ENCODE results near the gene ATXN2L. TPM values are rescaled to one million over a fixed set of nuclear protein-coding genes. Genes with fewer than 3 reads are reported as not detected.

Gene ATXN2L
- total and polyA plus RNA-seq, 2 of the 13 experiments (the other 11 are each of a cell fraction or from before 2014, with no cell fraction given), result 40.8 to 55.1 TPM

DNA sequence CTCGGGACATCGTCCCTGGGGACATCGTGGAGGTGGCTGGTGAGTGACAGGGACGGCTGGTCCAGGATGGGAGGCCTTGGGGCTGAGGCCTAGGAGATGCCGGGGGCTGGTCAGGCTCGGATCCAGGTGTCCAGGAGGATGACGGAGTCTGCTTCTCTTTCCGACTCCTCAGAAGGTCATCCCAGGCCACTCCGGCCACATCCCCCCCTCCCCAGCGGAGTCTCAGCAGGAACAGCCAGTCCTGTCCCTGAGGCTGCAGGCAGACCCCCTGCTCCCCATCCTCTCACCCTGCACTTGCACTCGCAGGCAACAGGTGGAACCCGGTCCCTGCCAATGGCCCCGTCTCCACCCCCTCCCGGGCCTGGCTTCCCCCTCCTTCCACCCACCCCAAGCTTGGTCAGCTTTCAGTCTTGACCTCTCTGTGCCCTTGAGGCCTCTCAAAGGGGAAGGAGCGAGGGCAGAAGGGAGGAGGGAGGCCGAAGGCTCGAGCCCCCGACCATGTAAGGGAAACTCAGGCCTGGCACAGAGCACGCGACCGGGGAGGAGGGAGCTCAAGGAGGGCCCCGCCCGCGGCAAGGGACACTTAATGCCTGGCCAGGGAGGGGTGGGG lies 59.9 kb downstream of the ATXN2L start:
- ATAC-seq (no peak), DNase-seq (ENCODE audit: low spot score) (no peak), FAIRE-seq (no peak)
- intact Hi-C loops (cut with micrococcal nuclease; ENCODE audit: unreplicated experiment) (no loop called here), in situ Hi-C loops (cut with HindIII; ENCODE audit: extremely low pct_ligation_motif_present, low pct_unique_long_range_greater_than_20kb) (no loop called here)
- Histone ChIP-seq H3K9ac (ENCODE audit: insufficient read depth, low read depth, low read length) (no peak overlapping the region), H3K4me3 (replicated peaks in 1 of 3; ENCODE audit: insufficient read depth in 1 of 3, low read depth in 2 of 3, low read length in 3 of 3) (no peak overlapping the region), H3K4me2 (ENCODE audit: low read depth, low read length) (no peak overlapping the region), H3K79me2 (ENCODE audit: insufficient read depth, low read length) (no peaks in the 10 kb centered on the region), H2AFZ (ENCODE audit: low read length) (no peak overlapping the region), H3K4me1 (ENCODE audit: insufficient read depth, low read length) (no peaks in the 10 kb centered on the region), H3K27me3 (ENCODE audit: control insufficient read depth in 1 of 2, insufficient read depth in 2 of 2, low read length in 2 of 2) (no peaks in the 10 kb centered on the region), H4K20me1 (ENCODE audit: insufficient read depth, low read length) (no peaks in the 10 kb centered on the region), H3K36me3 (replicated peaks in 1 of 2; ENCODE audit: control insufficient read depth in 1 of 2, insufficient read depth in 2 of 2, low read length in 2 of 2) (peaks cover 13 to 16% of the 10 kb centered on the region in 2 experiments; a peak in 4 of 5 replicates), H3K9me3 (ENCODE audit: low read length) (no peaks in the 10 kb centered on the region), H3K27ac (ENCODE audit: extremely low read length, insufficient read depth, low read length) (no peak overlapping the region)
- 94% methylated on average over 23 of the region's 24 CpGs for WGBS (ENCODE audit: low lambda C conversion rate)
- ChIA-PET POLR2A (no interaction called here), CTCF (ENCODE audit: low intra/inter-chr PET ratio, low total read pairs) (no interaction called here)
- BruUV-seq (replicated peaks), result no TSS peak
- TF ChIP-seq CREB1 (IDR thresholded peaks at IDR 0.05), result no peak
- TF ChIP-seq CREB1 (CRISPR knock-in tag; IDR thresholded peaks at IDR 0.05), result no peak
- TF ChIP-seq ZBTB2 (CRISPR knock-in tag; IDR thresholded peaks at IDR 0.05; ENCODE audit: low read depth), result no peak
- no peak for TF ChIP-seq ZBTB7A (CRISPR knock-in tag; IDR thresholded peaks at IDR 0.05)

- Histone ChIP-seq H3K4me2 (ENCODE audit: low read depth, low read length) (no peak overlapping the region), H3K79me2 (ENCODE audit: insufficient read depth, low read length) (no peaks in the 10 kb centered on the region), H3K36me3 (replicated peaks in 1 of 2; ENCODE audit: control insufficient read depth in 1 of 2, insufficient read depth in 2 of 2, low read length in 2 of 2) (peaks cover 13 to 19% of the 10 kb centered on the region in 2 experiments; a peak in 4 of 5 replicates), H3K4me1 (ENCODE audit: insufficient read depth, low read length) (no peaks in the 10 kb centered on the region), H3K27ac (ENCODE audit: extremely low read length, insufficient read depth, low read length) (no peak overlapping the region), H3K27me3 (ENCODE audit: control insufficient read depth in 1 of 2, insufficient read depth in 2 of 2, low read length in 2 of 2) (no peaks in the 10 kb centered on the region), H3K9ac (ENCODE audit: insufficient read depth, low read depth, low read length) (no peak overlapping the region), H3K4me3 (replicated peaks in 1 of 3; ENCODE audit: insufficient read depth in 1 of 3, low read depth in 2 of 3, low read length in 3 of 3) (no peak overlapping the region), H4K20me1 (ENCODE audit: insufficient read depth, low read length) (no peaks in the 10 kb centered on the region), H3K9me3 (ENCODE audit: low read length) (no peaks in the 10 kb centered on the region), H2AFZ (ENCODE audit: low read length) (no peak overlapping the region)
- BruUV-seq (replicated peaks), result no TSS peak
- ChIA-PET CTCF (ENCODE audit: low intra/inter-chr PET ratio, low total read pairs) (no interaction called here), POLR2A (no interaction called here)
- intact Hi-C loops (cut with micrococcal nuclease; ENCODE audit: unreplicated experiment) (no loop called here), in situ Hi-C loops (cut with HindIII; ENCODE audit: extremely low pct_ligation_motif_present, low pct_unique_long_range_greater_than_20kb) (no loop called here)
- ATAC-seq (no peak), FAIRE-seq (no peak), DNase-seq (ENCODE audit: low spot score) (no peak)
- WGBS (ENCODE audit: low lambda C conversion rate), result 95% methylated on average over 24 of the region's 25 CpGs
- TF ChIP-seq NCOR1 (IDR thresholded peaks at IDR 0.05; ENCODE audit: borderline replicate concordance, low read length), result no peak
- no peak for TF ChIP-seq ZNF383 (CRISPR knock-in tag; IDR thresholded peaks at IDR 0.05; ENCODE audit: borderline replicate concordance)
- no peak for TF ChIP-seq ZNF589 (CRISPR knock-in tag; conservative IDR thresholded peaks at IDR 0.05)
- TF ChIP-seq EEA1 (CRISPR knock-in tag; IDR thresholded peaks at IDR 0.05; ENCODE audit: borderline replicate concordance), result no peak
- TF ChIP-seq PPARG (CRISPR knock-in tag; conservative IDR thresholded peaks at IDR 0.05), result no peak
- TF ChIP-seq ZBTB2 (CRISPR knock-in tag; IDR thresholded peaks at IDR 0.05; ENCODE audit: low read depth), result no peak
- TF ChIP-seq TRIM22 (IDR thresholded peaks at IDR 0.05), result no peak
- no peak for TF ChIP-seq GFI1 (CRISPR knock-in tag; IDR thresholded peaks at IDR 0.05; ENCODE audit: borderline replicate concordance)
- no peak for TF ChIP-seq ZBTB8A (CRISPR knock-in tag; IDR thresholded peaks at IDR 0.05; ENCODE audit: borderline replicate concordance, low read depth)
- no peak for TF ChIP-seq ZBTB7A (CRISPR knock-in tag; IDR thresholded peaks at IDR 0.05)
- no peak for TF ChIP-seq ZNF792 (CRISPR knock-in tag; IDR thresholded peaks at IDR 0.05)
- no peak for TF ChIP-seq SMARCC2 (IDR thresholded peaks at IDR 0.05)
Observed at GRCh38 chr16:28883221-28883996, 60.6 kb downstream of the ATXN2L start.
